Measurements from ENCODE around the gene LSG1.

Gene LSG1

GRCh38 chr3:194671900-194672808, at the start of gene LSG1:
LSG1 (minus strand) TSS chr3:194672191; CDS start chr3:194672162, 29 bp downstream.
- DNase-seq = peak; percentile 96

DNA sequence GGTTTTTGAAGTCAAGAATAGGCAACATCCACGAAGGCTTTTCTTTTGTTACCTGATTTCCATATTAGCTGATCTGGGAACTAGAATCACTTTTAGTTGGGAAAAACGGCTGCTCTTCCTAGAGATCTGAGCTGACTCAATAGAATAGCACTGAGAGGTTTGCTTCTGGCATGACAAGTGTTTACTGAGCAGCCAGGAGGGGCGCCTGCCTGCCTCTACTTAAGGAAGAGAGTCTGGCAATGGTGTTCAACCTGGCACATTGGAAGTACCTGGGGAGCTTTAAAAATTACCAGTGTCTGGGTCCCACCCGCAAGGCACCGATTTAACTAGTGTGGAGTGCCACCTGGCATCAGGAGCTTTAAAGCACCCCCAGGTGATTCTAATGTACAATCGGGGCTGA, 48.1 kb upstream of the LSG1 start:
- no peak for DNase-seq

- no peak for DNase-seq
Measured at GRCh38 chr3:194718079-194718478, 46.1 kb upstream of the LSG1 start.

- no peak for DNase-seq
Measured at GRCh38 chr3:194715022-194715800, 43.2 kb upstream of the LSG1 start.

GRCh38 chr3:194714564-194714963, 42.6 kb upstream of the LSG1 start:
- no peak for DNase-seq

DNA sequence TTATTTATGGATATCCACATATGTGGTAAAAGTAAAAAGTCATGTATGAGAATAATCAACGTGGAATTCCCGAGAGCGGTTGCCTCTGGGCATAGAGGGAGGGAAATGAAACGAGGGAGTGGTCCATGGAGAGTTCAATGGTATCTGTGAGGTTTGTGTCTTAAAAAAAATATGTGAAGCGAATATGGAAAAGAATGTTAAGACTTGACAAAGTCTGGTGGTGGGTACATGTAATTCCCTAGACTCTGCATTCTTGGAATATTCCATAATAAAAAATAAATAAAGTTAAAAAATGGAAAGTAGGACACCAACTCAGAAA, 42.1 kb upstream of the LSG1 start:
- no peak for DNase-seq

- DNase-seq = no peak
Measured at GRCh38 chr3:194713299-194714136, 41.5 kb upstream of the LSG1 start.

DNA sequence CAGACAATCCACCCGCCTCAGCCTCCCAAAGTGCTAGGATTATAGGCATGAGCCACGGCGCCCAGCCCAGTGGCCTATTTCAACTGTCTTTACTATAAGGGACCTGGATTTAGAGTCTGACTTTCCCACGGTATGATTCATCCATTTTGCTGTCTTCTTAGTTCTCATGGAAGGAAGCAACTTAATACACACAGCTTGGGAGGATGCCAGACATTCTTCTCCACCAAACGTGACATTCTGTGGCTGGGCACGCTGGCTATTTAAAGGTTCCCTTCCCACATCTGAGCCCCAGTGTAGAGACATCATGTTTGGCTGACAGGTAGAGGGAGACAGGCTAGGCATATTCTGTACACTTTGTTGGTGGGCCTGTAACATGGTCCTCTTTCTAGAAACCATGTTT, 39.9 kb upstream of the LSG1 start:
- DNase-seq = no peak

DNA sequence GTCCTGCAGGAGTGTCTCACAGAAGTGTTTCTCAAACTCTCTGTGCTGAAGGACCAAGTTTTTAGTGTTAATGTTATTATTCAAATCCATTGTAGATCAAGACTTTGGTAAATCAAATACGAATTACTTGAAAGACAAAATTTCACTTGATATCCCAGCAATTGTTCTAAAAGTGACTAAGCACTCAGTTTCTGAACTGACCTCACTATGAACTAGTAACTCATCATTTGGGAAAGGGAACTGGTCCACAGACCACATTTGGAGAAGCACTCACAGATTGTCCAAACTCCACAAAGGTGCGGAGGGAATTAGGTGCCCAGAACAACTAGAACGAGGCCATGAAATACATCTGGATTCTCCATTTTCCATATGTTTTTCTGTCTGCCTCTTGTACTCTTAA, 39.3 kb upstream of the LSG1 start:
- DNase-seq = no peak

GRCh38 chr3:194707147-194707540, 35.2 kb upstream of the LSG1 start:
- no peak for DNase-seq

- no peak for DNase-seq
Measured at GRCh38 chr3:194705761-194706160, 33.8 kb upstream of the LSG1 start.

GRCh38 chr3:194705227-194705626, 33.2 kb upstream of the LSG1 start:
- DNase-seq = no peak

DNA sequence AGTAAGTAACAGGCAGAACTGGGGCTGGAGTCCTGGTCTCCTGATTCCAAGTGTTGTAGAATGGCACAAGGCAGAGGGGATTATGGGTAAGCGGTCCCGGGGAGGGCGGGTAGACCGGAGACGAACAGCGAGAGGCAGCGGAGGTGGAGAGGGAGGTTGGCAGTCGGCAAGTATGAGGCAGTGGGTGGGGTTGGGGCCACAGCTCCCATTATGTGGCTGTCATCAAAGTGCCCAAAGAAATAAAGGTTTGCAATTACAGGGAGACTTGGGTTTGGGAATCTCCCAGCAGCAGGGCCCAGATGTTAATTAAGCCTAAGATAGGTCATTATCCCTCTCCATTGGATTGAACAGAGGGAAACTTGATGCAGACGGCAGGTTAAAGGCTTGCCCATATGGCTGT, 30.6 kb upstream of the LSG1 start:
- DNase-seq = no peak

GRCh38 chr3:194696702-194697101, 24.7 kb upstream of the LSG1 start:
- DNase-seq = no peak

DNA sequence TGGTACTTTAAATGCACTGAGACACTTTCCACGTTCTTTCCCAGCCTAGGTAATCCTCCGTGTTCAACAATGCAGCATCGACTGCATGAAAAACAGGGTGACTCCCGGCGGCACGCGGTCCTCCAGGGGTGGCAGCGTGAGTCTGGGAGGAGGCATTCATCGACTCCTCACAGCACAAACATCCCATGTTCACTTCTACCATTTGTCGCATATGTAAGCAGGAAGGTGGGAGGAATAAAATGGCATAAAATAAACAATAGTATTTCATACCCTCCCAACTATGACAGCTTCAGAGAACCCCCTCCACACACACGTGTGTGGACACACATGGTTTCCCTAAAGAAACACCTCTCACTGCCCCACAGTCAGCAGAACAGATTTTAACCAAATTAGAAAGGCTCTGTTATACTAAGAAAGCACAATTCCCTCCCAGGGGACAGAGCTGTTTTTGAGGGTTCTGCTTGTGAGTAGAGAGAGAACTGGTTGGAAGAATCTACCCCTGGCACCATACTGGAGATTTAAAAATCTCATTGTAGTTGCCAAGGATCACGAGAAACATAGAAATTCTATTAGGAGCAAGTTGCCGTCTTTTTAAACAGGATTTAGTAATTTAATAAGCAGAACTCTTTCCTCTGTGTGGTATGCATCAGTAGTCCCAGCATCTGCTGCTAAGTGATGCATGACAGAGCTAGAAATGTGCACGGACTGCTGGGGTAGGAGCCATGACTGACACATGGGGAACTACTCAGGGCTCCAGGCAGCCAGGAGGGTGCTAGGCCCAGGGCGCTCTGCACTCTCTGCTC, 19.7 kb upstream of the LSG1 start:
- no peak for DNase-seq

GRCh38 chr3:194690501-194691372, 18.7 kb upstream of the LSG1 start:
- peak; percentile 14 for DNase-seq

- DNase-seq = no peak
Measured at GRCh38 chr3:194689493-194689944, 17.5 kb upstream of the LSG1 start.

DNA sequence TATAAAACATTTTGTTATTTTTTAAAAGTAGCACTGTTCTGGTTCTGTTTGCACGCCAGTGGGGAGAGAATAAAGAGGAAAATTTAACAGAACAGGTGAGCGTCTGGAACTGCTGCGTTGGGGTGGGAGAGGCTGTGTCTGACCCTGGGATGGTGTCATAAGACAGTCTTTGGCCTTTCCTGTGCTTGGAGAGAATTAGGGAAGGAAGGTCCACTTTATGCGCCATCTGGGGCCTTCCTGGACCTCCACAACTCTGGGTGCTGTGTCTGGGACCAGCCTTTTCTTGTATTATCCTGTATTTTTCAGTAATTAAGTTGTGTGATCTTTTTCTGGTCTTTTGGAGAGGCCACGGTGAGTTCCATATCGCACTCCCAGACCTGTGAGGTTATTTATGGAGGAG, 17.0 kb upstream of the LSG1 start:
- DNase-seq = no peak

GRCh38 chr3:194688200-194688740, 16.3 kb upstream of the LSG1 start:
- no peak for DNase-seq

DNA sequence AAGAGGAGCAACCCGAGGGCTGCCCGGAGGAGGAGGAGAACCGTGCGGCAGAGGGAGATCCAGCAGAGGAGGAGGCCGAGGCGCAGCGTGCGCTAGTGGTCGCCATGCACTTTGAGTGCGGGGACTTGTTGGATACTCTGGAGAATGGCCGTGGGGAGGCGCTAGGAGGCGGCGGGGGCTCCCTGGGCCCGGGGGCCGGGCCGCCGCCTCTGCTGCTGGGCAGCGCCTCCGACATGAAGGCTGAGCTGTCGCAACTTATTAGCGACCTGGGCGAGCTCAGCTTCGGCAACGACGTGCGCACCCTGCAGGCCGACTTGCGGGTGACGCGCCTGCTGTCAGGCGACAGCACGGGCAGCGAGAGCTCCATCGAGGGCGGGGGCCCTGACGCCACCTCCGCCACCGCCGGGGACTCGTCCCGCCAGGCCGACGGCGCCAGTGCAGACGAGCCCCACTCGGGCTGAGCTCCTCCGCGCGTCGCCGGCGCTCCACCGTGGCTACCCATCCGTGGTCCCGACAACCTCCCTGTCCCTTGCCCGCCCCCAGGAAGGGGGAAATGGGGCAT, 15.7 kb upstream of the LSG1 start:
- peak; percentile 77 for DNase-seq

All from hematopoietic multipotent progenitor cell treated with erythropoietin and hydrocortisone succinate and interleukin-3 and kit ligand, for 8 days (in vitro differentiated cells).